ENCODE data around the gene PINK1.
"Not testable (repeated sequence)": the region's sequence is repeated elsewhere in the genome, so short reads cannot be mapped to it uniquely, and the experiment has no call there.

Gene PINK1

GRCh38 chr1:20648438-20648837 is 15.2 kb downstream of the PINK1 start:
- no peak for DNase-seq

- DNase-seq, result no peak
Measured at GRCh38 chr1:20648946-20649345, 15.7 kb downstream of the PINK1 start.

GRCh38 chr1:20652300-20652699 is 19.0 kb downstream of the PINK1 start:
- DNase-seq, result no peak

- no peak for DNase-seq
Measured at GRCh38 chr1:20654104-20654690, 20.9 kb downstream of the PINK1 start.

GRCh38 chr1:20657024-20657423 is 23.8 kb downstream of the PINK1 start:
- no peak for DNase-seq

GRCh38 chr1:20658166-20658915 is 25.1 kb downstream of the PINK1 start:
- DNase-seq, result no peak

- peak; percentile 44 for DNase-seq
Measured at GRCh38 chr1:20660363-20660762, 27.1 kb downstream of the PINK1 start.

GRCh38 chr1:20660847-20661206 is 27.6 kb downstream of the PINK1 start:
- DNase-seq, result no peak

- peak; percentile 99 for DNase-seq
Measured at GRCh38 chr1:20661207-20662109, 28.2 kb downstream of the PINK1 start, which contains the start of gene DDOST. DDOST (minus strand) TSS chr1:20661369; CDS start chr1:20661350, 19 bp downstream.

GRCh38 chr1:20662110-20662475 is 28.8 kb downstream of the PINK1 start:
- DNase-seq, result peak; percentile 23

GRCh38 chr1:20663365-20663764 is 30.1 kb downstream of the PINK1 start:
- peak; percentile 30 for DNase-seq

GRCh38 chr1:20663969-20664715 is 30.9 kb downstream of the PINK1 start:
- no peak for DNase-seq

GRCh38 chr1:20665726-20666125 is 32.5 kb downstream of the PINK1 start:
- DNase-seq, result no peak

GRCh38 chr1:20666146-20666545 is 32.9 kb downstream of the PINK1 start:
- DNase-seq, result no peak

- DNase-seq, result peak; percentile 42
Measured at GRCh38 chr1:20666804-20667203, 33.5 kb downstream of the PINK1 start.

- no peak for DNase-seq
Measured at GRCh38 chr1:20668581-20668980, 35.3 kb downstream of the PINK1 start.

- DNase-seq, result no peak
Measured at GRCh38 chr1:20670936-20671335, 37.7 kb downstream of the PINK1 start.

- DNase-seq, result no peak
Measured at GRCh38 chr1:20672265-20672632, 39.0 kb downstream of the PINK1 start.

GRCh38 chr1:20673626-20674025 is 40.4 kb downstream of the PINK1 start:
- DNase-seq, result not testable (repeated sequence)

GRCh38 chr1:20678599-20678998 is 45.3 kb downstream of the PINK1 start:
- no peak for DNase-seq

GRCh38 chr1:20680269-20680668 is 47.0 kb downstream of the PINK1 start:
- DNase-seq, result no peak

GRCh38 chr1:20681999-20682398 is 48.7 kb downstream of the PINK1 start:
- no peak for DNase-seq

Measured in hematopoietic multipotent progenitor cell treated with erythropoietin and hydrocortisone succinate and interleukin-3 and kit ligand, for 6 days (in vitro differentiated cells).